Stomach (tissue), 4 donors: ENCODE measurements around the gene DNAH1.

Source experiments
- POLR2A ChIP-seq, 4 donors: fragments of 450-650 bp; IDR thresholded peaks; one replicate each; pipeline ENCODE4 v1.6.1; 2016; ENCODE audit warnings: antibody characterized with exemption in 4 of 4, control low read depth in 2 of 4, mild to moderate bottlenecking in 1 of 4, moderate library complexity in 1 of 4
- TF ChIP-seq, protein P1 (sequence below), 7 experiments: fragments of 450-650 bp in 4 of 7; fragments of 200-600 bp in 3 of 7; sonication (generic) in 3 of 7; IDR thresholded peaks; one replicate each; pipeline ENCODE4 v1.5.1; 2016 to 2019; ENCODE audit warnings: antibody characterized with exemption in 7 of 7, control low read depth in 2 of 7, mild to moderate bottlenecking in 1 of 7

DNA sequence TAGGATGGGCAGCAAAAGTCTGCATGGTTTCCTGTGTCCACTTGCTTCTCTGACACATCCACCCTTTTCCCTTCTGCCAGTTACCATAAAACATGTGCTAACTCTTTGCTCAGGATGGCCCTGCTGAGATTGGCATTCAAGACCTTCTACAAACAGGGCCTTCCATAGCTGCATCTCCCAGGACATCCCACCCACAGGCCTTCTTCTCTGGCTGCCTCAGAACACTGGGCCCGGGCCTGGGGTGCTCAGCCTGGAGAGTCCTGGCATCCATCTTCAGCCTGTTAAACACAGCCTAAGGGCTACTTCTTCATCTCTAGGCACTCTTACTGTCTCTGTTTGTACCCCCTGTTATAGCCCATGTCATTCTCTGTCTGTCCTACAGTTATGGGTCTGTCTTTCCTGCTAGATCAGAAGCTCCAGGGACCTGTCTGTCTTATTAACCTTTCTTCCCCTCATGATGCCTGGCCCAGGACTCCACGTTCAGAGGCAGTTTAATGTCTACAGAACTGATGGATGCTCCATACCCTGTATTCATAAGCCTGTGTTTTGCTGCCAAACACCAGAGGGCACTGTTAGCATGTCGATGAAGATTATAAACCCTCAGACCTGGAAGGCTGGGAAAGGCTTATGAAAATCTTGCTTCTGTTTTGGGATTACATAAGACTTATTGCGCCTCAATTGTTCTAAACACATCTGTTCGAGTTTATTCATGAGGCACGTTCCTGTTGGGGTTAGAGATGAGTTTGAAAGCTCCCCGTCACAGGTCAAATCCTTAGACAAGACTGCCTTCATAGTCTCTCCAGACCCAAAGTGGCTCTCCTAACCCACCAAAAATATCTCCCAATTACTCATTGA lies 112.3 kb downstream of the DNAH1 start:
- TF ChIP-seq POLR2A (IDR thresholded peaks at IDR 0.05), result no peak
- TF ChIP-seq, protein P1, sequence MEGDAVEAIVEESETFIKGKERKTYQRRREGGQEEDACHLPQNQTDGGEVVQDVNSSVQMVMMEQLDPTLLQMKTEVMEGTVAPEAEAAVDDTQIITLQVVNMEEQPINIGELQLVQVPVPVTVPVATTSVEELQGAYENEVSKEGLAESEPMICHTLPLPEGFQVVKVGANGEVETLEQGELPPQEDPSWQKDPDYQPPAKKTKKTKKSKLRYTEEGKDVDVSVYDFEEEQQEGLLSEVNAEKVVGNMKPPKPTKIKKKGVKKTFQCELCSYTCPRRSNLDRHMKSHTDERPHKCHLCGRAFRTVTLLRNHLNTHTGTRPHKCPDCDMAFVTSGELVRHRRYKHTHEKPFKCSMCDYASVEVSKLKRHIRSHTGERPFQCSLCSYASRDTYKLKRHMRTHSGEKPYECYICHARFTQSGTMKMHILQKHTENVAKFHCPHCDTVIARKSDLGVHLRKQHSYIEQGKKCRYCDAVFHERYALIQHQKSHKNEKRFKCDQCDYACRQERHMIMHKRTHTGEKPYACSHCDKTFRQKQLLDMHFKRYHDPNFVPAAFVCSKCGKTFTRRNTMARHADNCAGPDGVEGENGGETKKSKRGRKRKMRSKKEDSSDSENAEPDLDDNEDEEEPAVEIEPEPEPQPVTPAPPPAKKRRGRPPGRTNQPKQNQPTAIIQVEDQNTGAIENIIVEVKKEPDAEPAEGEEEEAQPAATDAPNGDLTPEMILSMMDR (IDR thresholded peaks at IDR 0.05), result peak in 5 of 7 experiments; percentile 55 to 84 (median 68)
